Activated T-helper 2 cell treated with anti-CD3 and anti-CD28 coated beads, Interferon-gamma antibody, Interleukin-2, Interleukin-4, amounts not matched to agents 10 μg/mL and 5 μg/mL and 100 μg/mL, durations not matched to agents 14 hours and 24 hours and 36 hours (primary cell): ENCODE data around the gene CLK2. TPM values are rescaled to one million over a fixed set of nuclear protein-coding genes. Genes with fewer than 3 reads are reported as not detected.
"Not testable (repeated sequence)": the region's sequence is repeated elsewhere in the genome, so short reads cannot be mapped to it uniquely, and the experiment has no call there.

ENCODE experiments used
- DNase-seq: peaks from one replicate; pipeline ENCODE4 v3.0.0; 2021; ENCODE audit warnings: low spot score
- H3K27ac Mint-ChIP-seq: one replicate; pipeline ENCODE4 v1.8.0; 2021; ENCODE audit warnings: mixed read lengths
- H3K27me3 Mint-ChIP-seq: one replicate; pipeline ENCODE4 v1.8.0; 2021; ENCODE audit warnings: low read depth, mixed read lengths
- H3K36me3 Mint-ChIP-seq: one replicate; pipeline ENCODE4 v1.8.0; 2021; ENCODE audit warnings: low read depth, mixed read lengths
- H3K4me1 Mint-ChIP-seq: one replicate; pipeline ENCODE4 v1.8.0; 2021; ENCODE audit warnings: low read depth, mixed read lengths
- H3K4me3 Mint-ChIP-seq: one replicate; pipeline ENCODE4 v1.8.0; 2021; ENCODE audit warnings: low read depth, mild to moderate bottlenecking, moderate library complexity, mixed read lengths
- H3K9me3 Mint-ChIP-seq: one replicate; pipeline ENCODE4 v1.8.0; 2021; ENCODE audit warnings: mixed read lengths
- intact Hi-C: fragments of 100-400 bp; cut with micrococcal nuclease; formaldehyde crosslinking; loops from one replicate; pipeline ENCODE4 v1.15.1; 2023
- total RNA-seq: library from RNA; stranded (reverse); gene quantifications from 2 replicates; pipeline ENCODE4 v1.2.3, GENCODE V29; 2022

CLK2 gene
- total RNA-seq, 1 donor from 2014 or later: 96.8 TPM

- DNase-seq: peak; percentile 76
- Mint-ChIP-seq H3K36me3 (peaks cover 41% of the 10 kb centered on the region), H3K4me3 (peak within 1 kb of the TSS; percentile 86), H3K27me3 (no peaks in the 10 kb centered on the region), H3K27ac (peak within 1 kb of the TSS; percentile 62), H3K9me3 (no peaks in the 10 kb centered on the region), H3K4me1 (peaks cover 25% of the 10 kb centered on the region)
- intact Hi-C loops: loop anchor here (2.0 kb wide), 1 partner anchor 21 kb away; the partner anchor contains the start of gene HCN3
These were observed 17.9 kb downstream of the CLK2 start, which contains the start of gene ENTREP3 for GRCh38 chr1:155255243-155256007. TSS of gene ENTREP3 (minus strand) at chr1:155255483. CDS start at chr1:155254877, 606 bp downstream.

- no peaks in the 10 kb centered on the region for H3K27me3 Mint-ChIP-seq
- intact Hi-C loops: loop anchor here (2.0 to 5.0 kb wide), 2 partner anchors 22 to 338 kb away; partner anchors contain the start of gene HCN3
- peak overlapping the region; percentile 22 for H3K27ac Mint-ChIP-seq
- no peak for DNase-seq
- H3K36me3 Mint-ChIP-seq: peaks cover 35% of the 10 kb centered on the region
- H3K4me3 Mint-ChIP-seq: peak overlapping the region; percentile 86
- H3K4me1 Mint-ChIP-seq: peaks cover 25% of the 10 kb centered on the region
- no peaks in the 10 kb centered on the region for H3K9me3 Mint-ChIP-seq
These were observed 18.5 kb downstream of the CLK2 start for GRCh38 chr1:155254714-155255242.

- H3K4me3 Mint-ChIP-seq: peak overlapping the region; percentile 86
- DNase-seq: no peak
- no peaks in the 10 kb centered on the region for H3K27me3 Mint-ChIP-seq
- no peaks in the 10 kb centered on the region for H3K9me3 Mint-ChIP-seq
- H3K36me3 Mint-ChIP-seq: peaks cover 30% of the 10 kb centered on the region
- peaks cover 25% of the 10 kb centered on the region for H3K4me1 Mint-ChIP-seq
- H3K27ac Mint-ChIP-seq: peak overlapping the region; percentile 22
- intact Hi-C loops: loop anchor here (2.0 to 5.0 kb wide), 2 partner anchors 23 to 338 kb away; partner anchors contain the start of gene HCN3
These were observed 19.0 kb downstream of the CLK2 start for GRCh38 chr1:155254228-155254713.

- DNase-seq: no peak
- peaks cover 25% of the 10 kb centered on the region for H3K4me1 Mint-ChIP-seq
- H3K36me3 Mint-ChIP-seq: peaks cover 28% of the 10 kb centered on the region
- no peaks in the 10 kb centered on the region for H3K9me3 Mint-ChIP-seq
- H3K27me3 Mint-ChIP-seq: no peaks in the 10 kb centered on the region
- intact Hi-C loops: loop anchor here (2.0 to 5.0 kb wide), 2 partner anchors 23 to 339 kb away; partner anchors contain the start of gene HCN3
- peak overlapping the region; percentile 86 for H3K4me3 Mint-ChIP-seq
- no peak overlapping the region for H3K27ac Mint-ChIP-seq
These were observed 19.5 kb downstream of the CLK2 start for GRCh38 chr1:155253797-155254196.

GRCh38 chr1:155253208-155253607 is 20.1 kb downstream of the CLK2 start:
- Mint-ChIP-seq H3K27ac (no peak overlapping the region), H3K4me3 (peak overlapping the region; percentile 86), H3K27me3 (no peaks in the 10 kb centered on the region), H3K36me3 (peaks cover 23% of the 10 kb centered on the region), H3K4me1 (peaks cover 25% of the 10 kb centered on the region), H3K9me3 (no peaks in the 10 kb centered on the region)
- DNase-seq: no peak
- intact Hi-C loops: loop anchor here (5.0 kb wide), 1 partner anchor 339 kb away; no protein-coding TSS in a partner anchor

- peaks cover 25% of the 10 kb centered on the region for H3K4me1 Mint-ChIP-seq
- H3K27me3 Mint-ChIP-seq: no peaks in the 10 kb centered on the region
- intact Hi-C loops: loop anchor here (5.0 kb wide), 1 partner anchor 341 kb away; no protein-coding TSS in a partner anchor
- DNase-seq: no peak
- no peak overlapping the region for H3K4me3 Mint-ChIP-seq
- no peaks in the 10 kb centered on the region for H3K9me3 Mint-ChIP-seq
- H3K27ac Mint-ChIP-seq: no peak overlapping the region
- H3K36me3 Mint-ChIP-seq: peaks cover 19% of the 10 kb centered on the region
These were observed 21.7 kb downstream of the CLK2 start for GRCh38 chr1:155251566-155251965.

GRCh38 chr1:155250633-155251449 is 22.5 kb downstream of the CLK2 start:
- intact Hi-C loops: loop anchor here (1.0 to 5.0 kb wide), 2 partner anchors 71 to 341 kb away; no protein-coding TSS in a partner anchor
- Mint-ChIP-seq H3K36me3 (peaks cover 20% of the 10 kb centered on the region), H3K27ac (no peak overlapping the region), H3K4me1 (peaks cover 23% of the 10 kb centered on the region), H3K27me3 (no peaks in the 10 kb centered on the region), H3K9me3 (no peaks in the 10 kb centered on the region), H3K4me3 (peak overlapping the region; percentile 58)
- DNase-seq: peak; percentile 91

GRCh38 chr1:155250246-155250632 is 23.1 kb downstream of the CLK2 start:
- Mint-ChIP-seq H3K36me3 (peaks cover 18% of the 10 kb centered on the region), H3K9me3 (no peaks in the 10 kb centered on the region), H3K27ac (peak overlapping the region; percentile 28), H3K4me3 (peak overlapping the region; percentile 73), H3K4me1 (peaks cover 21% of the 10 kb centered on the region), H3K27me3 (no peaks in the 10 kb centered on the region)
- DNase-seq: no peak
- intact Hi-C loops: loop anchor here (1.0 to 5.0 kb wide), 2 partner anchors 72 to 342 kb away; no protein-coding TSS in a partner anchor

- no peak for DNase-seq
- peaks cover 20% of the 10 kb centered on the region for H3K36me3 Mint-ChIP-seq
- peaks cover 2% of the 10 kb centered on the region for H3K27me3 Mint-ChIP-seq
- intact Hi-C loops: no loop called here
- no peak overlapping the region for H3K27ac Mint-ChIP-seq
- H3K4me1 Mint-ChIP-seq: peaks cover 19% of the 10 kb centered on the region
- no peaks in the 10 kb centered on the region for H3K9me3 Mint-ChIP-seq
- no peak overlapping the region for H3K4me3 Mint-ChIP-seq
These were observed 25.4 kb downstream of the CLK2 start for GRCh38 chr1:155247667-155248553.

GRCh38 chr1:155246796-155247195 is 26.5 kb downstream of the CLK2 start:
- H3K9me3 Mint-ChIP-seq, H3K4me3 Mint-ChIP-seq, H3K27ac Mint-ChIP-seq, DNase-seq, H3K27me3 Mint-ChIP-seq, intact Hi-C loops: not testable (repeated sequence)
- Mint-ChIP-seq H3K4me1 (peaks cover 24% of the 10 kb centered on the region), H3K36me3 (peaks cover 20% of the 10 kb centered on the region)

GRCh38 chr1:155245163-155245524 is 28.2 kb downstream of the CLK2 start:
- H3K36me3 Mint-ChIP-seq: peaks cover 20% of the 10 kb centered on the region
- no peaks in the 10 kb centered on the region for H3K9me3 Mint-ChIP-seq
- peak overlapping the region; percentile 87 for H3K27ac Mint-ChIP-seq
- no peak for DNase-seq
- intact Hi-C loops: no loop called here
- peaks cover 2% of the 10 kb centered on the region for H3K27me3 Mint-ChIP-seq
- H3K4me1 Mint-ChIP-seq: peaks cover 35% of the 10 kb centered on the region
- peak overlapping the region; percentile 77 for H3K4me3 Mint-ChIP-seq
